ENCODE results near the gene SMURF2.

The SMURF2 gene

DNA sequence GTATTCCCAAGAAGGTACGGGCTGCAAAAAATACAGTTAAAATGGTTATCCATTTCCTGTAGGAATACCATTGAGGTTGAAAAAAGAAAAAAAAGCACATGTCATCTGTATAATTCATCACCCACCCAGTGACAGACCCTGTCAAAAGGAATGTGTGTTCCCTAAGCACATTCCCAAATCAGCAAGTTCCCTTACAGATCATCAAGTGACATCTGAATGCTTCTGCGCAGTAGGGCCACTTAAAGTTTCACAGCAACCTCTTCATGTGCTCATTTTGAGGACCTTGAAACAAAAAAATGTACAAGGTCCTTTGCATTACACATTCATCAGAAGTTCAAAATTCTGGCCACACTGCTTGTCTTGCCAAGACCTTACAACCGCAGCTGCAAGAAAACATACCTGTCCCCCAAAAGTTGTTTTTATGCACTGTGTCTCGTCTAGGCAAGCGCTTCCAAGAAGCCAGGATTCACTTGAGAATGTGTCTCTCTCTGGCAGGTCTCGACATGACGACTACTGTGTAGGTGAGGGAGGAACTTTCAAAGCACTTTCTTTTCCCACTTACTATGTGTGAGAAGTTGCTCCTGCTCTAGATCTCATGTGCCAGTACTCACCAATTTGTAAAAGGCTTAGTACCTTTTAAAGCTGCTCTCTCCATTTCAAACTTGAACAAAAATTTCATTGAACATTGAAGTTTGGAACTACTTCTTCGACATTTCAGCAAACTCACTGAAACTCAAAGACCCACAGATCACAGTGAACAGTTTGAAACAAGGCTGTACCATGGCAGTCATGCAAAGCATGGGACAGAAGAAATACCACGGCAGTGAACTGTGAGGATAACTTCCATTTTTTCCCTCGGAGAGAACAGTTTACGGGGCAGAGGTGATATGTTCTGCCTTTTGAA lies 161.0 kb downstream of the SMURF2 start:
- no peak for DNase-seq

DNA sequence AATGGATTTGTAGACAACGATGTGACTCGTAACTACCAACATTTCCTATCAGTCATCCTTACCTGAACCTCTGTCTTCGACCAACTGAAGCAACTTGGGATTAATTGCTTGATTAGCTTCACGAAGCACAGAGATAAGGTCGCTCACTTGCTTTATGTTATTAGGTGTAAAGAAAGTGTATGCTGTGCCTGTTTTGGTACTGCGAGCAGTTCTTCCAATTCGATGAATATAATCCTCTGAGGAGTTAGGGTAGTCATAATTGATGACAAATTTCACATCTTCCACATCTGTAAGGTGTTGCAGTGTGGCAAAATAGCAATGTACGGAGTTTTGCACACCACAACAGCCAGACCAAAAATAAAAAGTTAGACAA lies 161.6 kb downstream of the SMURF2 start:
- DNase-seq = no peak

DNA sequence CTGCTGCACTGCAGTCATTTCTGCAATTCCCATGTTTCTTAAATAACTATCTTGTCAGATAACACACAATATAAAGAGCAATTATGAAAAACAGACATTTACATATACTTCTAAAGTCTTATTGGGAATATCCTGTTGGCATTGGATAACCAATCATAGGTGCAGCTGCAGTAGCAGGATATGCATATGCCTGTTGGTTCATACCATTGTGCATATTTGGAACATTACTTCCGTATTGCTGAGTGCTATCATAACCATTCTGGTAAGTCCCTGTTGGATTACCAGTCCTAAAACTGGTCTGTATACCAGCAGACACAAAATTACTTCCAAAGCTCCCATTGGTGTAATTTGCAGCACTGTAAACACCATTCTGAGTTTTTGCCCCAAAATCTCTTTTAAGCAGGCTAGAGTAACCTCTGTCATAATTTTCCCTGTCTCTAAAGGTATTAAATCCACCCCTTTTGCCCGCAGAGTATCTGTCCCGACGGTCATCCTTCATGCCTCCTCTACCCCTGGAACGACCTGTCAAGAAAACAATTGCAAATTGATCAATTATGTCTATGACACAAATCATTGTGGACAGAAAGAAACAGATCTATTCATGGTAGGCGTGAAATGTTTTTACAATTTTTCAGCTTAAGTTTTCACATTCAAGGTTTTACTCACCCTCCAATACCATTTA lies 162.2 kb downstream of the SMURF2 start:
- no peak for DNase-seq

DNA sequence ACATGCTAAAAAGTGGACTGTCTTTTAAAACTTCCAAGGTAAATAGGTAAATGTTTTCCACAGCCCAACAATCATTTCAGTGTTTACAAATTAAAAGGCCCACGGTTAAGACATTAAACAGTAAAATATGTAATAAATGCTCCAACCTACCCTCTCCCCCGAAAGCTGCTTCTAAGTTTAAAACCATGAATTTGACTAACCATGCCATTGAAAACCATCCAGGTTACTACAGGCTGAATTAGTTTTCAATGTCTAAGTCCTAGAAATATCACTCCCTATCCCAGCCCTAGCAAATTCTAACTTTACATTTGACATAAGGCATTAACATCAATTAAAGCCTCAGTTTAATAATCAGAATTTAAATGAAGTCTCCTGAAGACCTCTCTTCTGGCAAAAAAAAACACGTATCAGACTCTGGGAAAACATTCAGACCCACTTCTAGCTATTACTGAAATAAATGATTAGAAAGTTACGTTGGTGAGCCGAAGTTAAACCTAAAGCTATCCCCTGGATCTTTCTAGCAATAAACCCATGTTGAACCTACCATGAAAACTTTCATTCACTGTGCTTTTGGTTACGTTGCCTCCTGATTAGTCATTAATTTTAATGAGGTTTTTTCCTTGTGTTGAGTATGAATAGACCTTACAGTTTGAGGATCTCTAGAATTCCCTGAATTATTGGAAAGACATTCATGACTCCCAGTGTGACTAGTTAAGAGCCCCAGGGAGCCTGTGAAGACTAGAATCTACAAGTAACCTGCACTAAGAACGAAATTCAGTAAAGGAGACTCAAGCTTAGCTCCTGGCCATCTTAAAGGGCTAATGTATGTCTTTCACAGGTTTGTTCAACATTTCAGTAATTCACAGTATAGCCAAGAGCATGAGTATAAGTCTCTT lies 163.6 kb downstream of the SMURF2 start:
- DNase-seq = no peak

DNA sequence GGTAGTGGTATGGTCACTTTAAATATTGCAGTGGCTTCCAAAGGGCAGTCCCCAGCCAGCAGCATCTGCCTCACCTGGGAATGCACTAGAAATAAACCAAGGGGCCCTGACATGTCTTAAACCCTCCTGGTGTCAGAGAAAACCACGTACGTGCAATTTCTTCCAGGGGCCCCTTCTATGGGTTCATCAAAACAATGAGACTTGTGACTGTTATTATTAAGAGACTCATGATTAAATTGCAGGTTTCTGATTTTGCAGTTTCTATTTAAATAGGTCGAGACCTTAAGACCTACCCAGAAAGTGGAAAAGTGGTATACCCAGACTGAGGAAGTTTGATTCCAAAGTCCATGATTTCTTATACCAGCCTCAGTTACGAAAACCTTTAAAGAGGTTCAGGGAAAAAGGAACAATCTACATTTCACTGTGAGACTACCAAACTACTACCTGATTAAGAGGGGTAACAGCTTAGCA lies 164.5 kb downstream of the SMURF2 start:
- DNase-seq = no peak

DNA sequence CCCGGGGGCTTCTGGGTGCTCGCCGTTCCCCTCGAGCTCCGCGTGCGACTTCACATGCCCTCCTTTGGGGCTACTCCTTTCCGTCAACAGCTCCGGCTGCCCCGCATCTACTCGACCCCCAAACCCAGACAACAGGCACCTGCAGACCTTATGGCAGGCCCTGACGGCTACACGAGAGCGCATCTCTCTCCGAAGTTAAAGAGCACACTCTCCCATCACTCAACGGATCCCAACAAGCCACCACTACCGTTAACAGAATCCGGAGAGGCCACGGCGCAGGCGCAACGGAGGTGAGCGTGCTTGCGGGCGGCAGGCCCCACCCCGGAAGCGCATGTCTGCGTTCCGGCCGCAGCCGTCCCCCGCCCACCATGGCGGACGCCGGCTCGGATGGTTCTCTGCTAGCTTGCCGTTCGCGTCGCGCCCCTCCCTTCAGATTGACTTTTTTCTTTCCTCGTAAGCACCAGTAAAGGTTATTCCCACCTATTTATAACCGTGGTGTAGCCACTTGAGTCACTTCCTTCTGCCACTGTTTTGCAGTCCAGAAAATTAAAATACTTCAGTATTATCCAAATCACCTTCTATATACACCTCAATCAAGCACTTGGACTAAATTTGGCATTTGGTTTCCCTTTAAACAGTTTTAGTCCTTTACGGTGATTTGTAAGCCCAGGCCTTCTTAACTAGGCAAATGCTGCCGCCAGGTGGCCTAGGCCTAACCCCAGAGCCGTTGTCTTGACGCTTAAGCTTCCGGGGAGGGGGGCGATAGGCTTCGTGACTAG lies 165.1 kb downstream of the SMURF2 start, which contains the start of gene POLG2:
Gene POLG2, minus strand, starts transcription at position 269 of the 779 bp plus-strand sequence. Its CDS starts 86 bp downstream, at position 183.
- peak; percentile 89 for DNase-seq

DNA sequence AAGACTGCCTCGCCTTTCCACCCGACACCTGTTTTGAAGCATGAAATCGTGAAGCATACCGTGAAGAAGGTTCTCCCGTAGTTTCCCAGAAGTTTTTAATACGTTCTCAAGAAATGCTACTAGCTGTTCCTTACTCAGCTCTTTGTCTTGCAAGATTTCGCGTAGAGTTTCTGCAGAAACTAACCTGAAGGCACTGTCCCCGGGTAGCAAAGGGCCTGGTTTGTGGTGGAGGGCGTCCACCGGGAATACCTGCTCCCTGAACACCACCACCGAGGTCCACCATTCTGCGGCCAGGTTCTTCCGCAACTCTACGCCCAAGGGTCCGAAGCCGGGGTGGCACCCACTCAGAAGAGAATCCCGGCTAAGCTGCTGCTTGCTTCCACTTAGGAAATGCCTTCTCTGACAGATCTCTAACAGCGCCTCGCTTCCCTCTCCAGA lies 165.7 kb downstream of the SMURF2 start:
- no peak for DNase-seq
